H9 (cell line): ENCODE results near the gene DCDC2. TPM values are rescaled to one million over a fixed set of nuclear protein-coding genes. Genes with fewer than 3 reads are reported as not detected.

ENCODE experiments used
- DNase-seq: peaks from one replicate; pipeline ENCODE4 v3.0.0-alpha.2; 2017
- H2AFZ ChIP-seq: one replicate; pipeline ENCODE4 v1.6.1; 2013; ENCODE audit warnings: mild to moderate bottlenecking, low read length, control low read depth, moderate library complexity
- H2AK5ac ChIP-seq: 2 replicates; pipeline ENCODE4 v1.6.1; 2013; ENCODE audit warnings: low read length, control low read depth, mixed read lengths; ENCODE audit not compliant: insufficient read length
- H2BK120ac ChIP-seq: one replicate; pipeline ENCODE4 v1.6.1; 2013; ENCODE audit warnings: low read depth, mild to moderate bottlenecking, low read length, control low read depth, inconsistent platforms; ENCODE audit not compliant: poor library complexity, severe bottlenecking
- H2BK12ac ChIP-seq: 2 replicates; pipeline ENCODE4 v1.6.1; 2013; ENCODE audit warnings: low read length, control low read depth, mixed read lengths, low read depth; ENCODE audit not compliant: insufficient read length
- H2BK15ac ChIP-seq: 2 replicates; pipeline ENCODE4 v1.6.1; 2013; ENCODE audit warnings: low read depth, low read length, control low read depth
- H2BK20ac ChIP-seq: one replicate; pipeline ENCODE4 v1.6.1; 2013; ENCODE audit warnings: low read depth, mild to moderate bottlenecking, low read length, control low read depth, inconsistent platforms; ENCODE audit not compliant: poor library complexity, severe bottlenecking
- H2BK5ac ChIP-seq: 2 replicates; pipeline ENCODE4 v1.6.1; 2013; ENCODE audit warnings: low read length, control low read depth, mixed read lengths; ENCODE audit not compliant: insufficient read length
- H3K14ac ChIP-seq: 2 replicates; pipeline ENCODE4 v1.6.1; 2013; ENCODE audit warnings: low read length, control low read depth; ENCODE audit not compliant: insufficient read depth
- H3K18ac ChIP-seq: 2 replicates; pipeline ENCODE4 v1.6.1; 2013; ENCODE audit warnings: low read depth, mild to moderate bottlenecking, mixed read lengths, low read length, control low read depth; ENCODE audit not compliant: insufficient read length
- H3K23ac ChIP-seq: 2 replicates; pipeline ENCODE4 v1.6.1; 2013; ENCODE audit warnings: low read length, control low read depth, mixed read lengths, low read depth; ENCODE audit not compliant: insufficient read length
- H3K23me2 ChIP-seq: 2 replicates; pipeline ENCODE4 v1.6.1; 2013; ENCODE audit warnings: low read depth, mild to moderate bottlenecking, mixed read lengths, low read length, control low read depth; ENCODE audit not compliant: insufficient read length, poor library complexity, severe bottlenecking
- H3K27ac ChIP-seq: 2 replicates; pipeline ENCODE4 v1.5.1; 2013; ENCODE audit warnings: low read length, control low read depth, mixed read lengths, low read depth; ENCODE audit not compliant: insufficient read length
- H3K27me3 ChIP-seq: 2 replicates; pipeline ENCODE4 v1.6.1; 2013; ENCODE audit warnings: low read length, control low read depth, inconsistent platforms; ENCODE audit not compliant: insufficient read depth
- H3K4ac ChIP-seq: 2 replicates; pipeline ENCODE4 v1.6.1; 2013; ENCODE audit warnings: low read depth, mild to moderate bottlenecking, control low read depth, inconsistent platforms, low read length, moderate library complexity
- H3K4me1 ChIP-seq: 2 replicates; pipeline ENCODE4 v1.6.1; 2013; ENCODE audit warnings: low read length, control low read depth, inconsistent platforms; ENCODE audit not compliant: insufficient read depth
- H3K4me2 ChIP-seq: 2 replicates; pipeline ENCODE4 v1.6.1; 2013; ENCODE audit warnings: low read length, control low read depth, mixed read lengths; ENCODE audit not compliant: insufficient read length, insufficient read depth
- H3K56ac ChIP-seq: 2 replicates; pipeline ENCODE4 v1.6.1; 2013; ENCODE audit warnings: low read depth, mild to moderate bottlenecking, mixed read lengths, low read length, control low read depth; ENCODE audit not compliant: insufficient read length
- H3K79me1 ChIP-seq: 2 replicates; pipeline ENCODE4 v1.6.1; 2013; ENCODE audit warnings: low read depth, mild to moderate bottlenecking, moderate library complexity, low read length, control low read depth, inconsistent platforms; ENCODE audit not compliant: insufficient read depth, poor library complexity, severe bottlenecking
- H3K79me2 ChIP-seq: 2 replicates; pipeline ENCODE4 v1.6.1; 2013; ENCODE audit warnings: low read length, control low read depth, inconsistent platforms; ENCODE audit not compliant: insufficient read depth
- H3K9ac ChIP-seq: 2 replicates; pipeline ENCODE4 v1.6.1; 2013; ENCODE audit warnings: low read length, control low read depth, mixed read lengths; ENCODE audit not compliant: insufficient read length; ENCODE audit errors: extremely low read depth
- H3K9me3 ChIP-seq: one replicate; pipeline ENCODE4 v1.6.1; 2013; ENCODE audit warnings: low read depth, low read length, inconsistent platforms; ENCODE audit not compliant: control insufficient read depth
- H3T11ph ChIP-seq: one replicate; pipeline ENCODE4 v1.6.1; 2013; ENCODE audit warnings: mild to moderate bottlenecking, low read length, control low read depth, inconsistent platforms
- H4K20me1 ChIP-seq: one replicate; pipeline ENCODE4 v1.6.1; 2013; ENCODE audit not compliant: control insufficient read depth, insufficient read length, insufficient read depth
- H4K5ac ChIP-seq: 2 replicates; pipeline ENCODE4 v1.6.1; 2013; ENCODE audit warnings: low read depth, mild to moderate bottlenecking, mixed read lengths, low read length, control low read depth; ENCODE audit not compliant: insufficient read length
- H4K8ac ChIP-seq: replicated peaks from 2 replicates; pipeline ENCODE4 v1.6.1; 2013; ENCODE audit warnings: low read length, control low read depth, mixed read lengths, low read depth; ENCODE audit not compliant: insufficient read length
- H4K91ac ChIP-seq: 2 replicates; pipeline ENCODE4 v1.6.1; 2013; ENCODE audit warnings: low read depth, mild to moderate bottlenecking, moderate library complexity, mixed read lengths, low read length, control low read depth; ENCODE audit not compliant: insufficient read length
- H3K27ac Mint-ChIP-seq, 3 experiments: 2 replicates in 2 of 3; 3 replicates in 1 of 3; pipeline ENCODE4 v1.8.0; 2020 to 2021; ENCODE audit warnings: mixed read lengths in 3 of 3, mild to moderate bottlenecking in 1 of 3, moderate library complexity in 1 of 3
- H3K27me3 Mint-ChIP-seq: 2 replicates; pipeline ENCODE4 v1.8.0; 2021; ENCODE audit warnings: low read depth, mild to moderate bottlenecking, moderate library complexity, mixed read lengths
- H3K36me3 Mint-ChIP-seq, 3 experiments: 2 replicates in 2 of 3; 3 replicates in 1 of 3; pipeline ENCODE4 v1.8.0; 2020 to 2021; ENCODE audit warnings: low read depth in 3 of 3, mixed read lengths in 3 of 3; ENCODE audit not compliant: insufficient read depth in 1 of 3
- H3K4me1 Mint-ChIP-seq, 2 experiments: 2 replicates each; pipeline ENCODE4 v1.8.0; 2020; ENCODE audit warnings: mixed read lengths in 2 of 2
- H3K4me3 Mint-ChIP-seq, 2 experiments: 2 replicates in 1 of 2; 3 replicates in 1 of 2; pipeline ENCODE4 v1.8.0; 2020 to 2021; ENCODE audit warnings: mild to moderate bottlenecking in 2 of 2, mixed read lengths in 2 of 2, moderate library complexity in 1 of 2
- H3K9me3 Mint-ChIP-seq, 2 experiments: 2 replicates in 1 of 2; 3 replicates in 1 of 2; pipeline ENCODE4 v1.8.0; 2020; ENCODE audit warnings: mild to moderate bottlenecking in 2 of 2, mixed read lengths in 2 of 2, moderate library complexity in 1 of 2
- WGBS: extraction: QIAGEN DNeasy Blood & Tissue Kit; methylation state at CpG from one replicate; pipeline ENCODE4 v1.1.7; 2013; ENCODE audit warnings: missing lambda C conversion rate, low lambda C conversion rate, mixed read lengths; ENCODE audit not compliant: insufficient read length; ENCODE audit errors: extremely low coverage; 5-methylcytosine and 5-hydroxymethylcytosine counted together
- total RNA-seq: library from RNA; stranded (reverse); gene quantifications from 2 replicates; pipeline ENCODE4 v1.2.1, GENCODE V29; 2021
- TF ChIP-seq, protein P1 (sequence below): fragments of 200-600 bp; sonication (generic); conservative IDR thresholded peaks from 3 replicates; pipeline ENCODE4 v1.8.0; 2021; ENCODE audit warnings: antibody characterized with exemption, mild to moderate bottlenecking

DCDC2 gene
- total RNA-seq, 1 experiment from 2014 or later: 0.59 TPM

DNA sequence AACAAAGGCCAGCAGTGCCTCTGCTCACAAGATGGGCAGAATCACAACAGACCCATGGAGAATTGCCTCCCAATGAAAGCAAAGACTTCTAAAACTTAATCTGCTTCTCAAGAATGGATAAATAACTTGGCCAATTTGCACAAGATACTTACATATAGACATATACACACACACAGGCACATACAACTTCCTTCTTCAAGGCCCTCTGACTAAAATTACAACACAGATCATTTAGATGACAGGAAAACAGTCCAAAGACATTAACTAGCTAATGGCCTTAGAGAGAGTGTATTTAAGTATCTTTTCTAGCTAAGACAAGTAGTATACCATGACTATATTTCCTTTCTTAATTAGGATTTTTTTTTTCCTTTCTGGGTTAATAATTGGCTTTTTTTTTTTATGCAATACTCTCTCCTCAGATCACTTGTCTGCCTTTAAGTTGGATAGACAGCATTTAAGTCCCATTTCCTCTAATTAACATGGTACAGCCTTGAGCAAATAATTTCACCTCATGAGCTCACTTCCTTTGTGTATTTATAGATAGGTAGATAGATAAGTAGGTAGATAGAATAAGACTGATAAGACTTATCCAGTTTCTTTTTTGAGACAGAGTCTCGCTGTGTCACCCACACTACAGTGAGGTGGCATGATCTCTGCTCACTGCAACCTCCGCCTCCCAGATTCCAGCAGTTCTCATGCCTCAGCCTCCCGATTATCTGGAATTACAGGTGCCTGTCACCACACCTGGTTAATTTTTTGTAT, 161.8 kb downstream of the DCDC2 start:
- H4K5ac ChIP-seq: no peak overlapping the region
- no peak overlapping the region for H3K18ac ChIP-seq
- no peak overlapping the region for H4K8ac ChIP-seq
- H2BK12ac ChIP-seq: no peak overlapping the region
- H2AK5ac ChIP-seq: no peak overlapping the region
- no peaks in the 10 kb centered on the region for H3K79me1 ChIP-seq
- no peaks in the 10 kb centered on the region for H3K79me2 ChIP-seq
- TF ChIP-seq, protein P1, sequence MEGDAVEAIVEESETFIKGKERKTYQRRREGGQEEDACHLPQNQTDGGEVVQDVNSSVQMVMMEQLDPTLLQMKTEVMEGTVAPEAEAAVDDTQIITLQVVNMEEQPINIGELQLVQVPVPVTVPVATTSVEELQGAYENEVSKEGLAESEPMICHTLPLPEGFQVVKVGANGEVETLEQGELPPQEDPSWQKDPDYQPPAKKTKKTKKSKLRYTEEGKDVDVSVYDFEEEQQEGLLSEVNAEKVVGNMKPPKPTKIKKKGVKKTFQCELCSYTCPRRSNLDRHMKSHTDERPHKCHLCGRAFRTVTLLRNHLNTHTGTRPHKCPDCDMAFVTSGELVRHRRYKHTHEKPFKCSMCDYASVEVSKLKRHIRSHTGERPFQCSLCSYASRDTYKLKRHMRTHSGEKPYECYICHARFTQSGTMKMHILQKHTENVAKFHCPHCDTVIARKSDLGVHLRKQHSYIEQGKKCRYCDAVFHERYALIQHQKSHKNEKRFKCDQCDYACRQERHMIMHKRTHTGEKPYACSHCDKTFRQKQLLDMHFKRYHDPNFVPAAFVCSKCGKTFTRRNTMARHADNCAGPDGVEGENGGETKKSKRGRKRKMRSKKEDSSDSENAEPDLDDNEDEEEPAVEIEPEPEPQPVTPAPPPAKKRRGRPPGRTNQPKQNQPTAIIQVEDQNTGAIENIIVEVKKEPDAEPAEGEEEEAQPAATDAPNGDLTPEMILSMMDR: no peak
- no peaks in the 10 kb centered on the region for H4K20me1 ChIP-seq
- no peak overlapping the region for H3K4me2 ChIP-seq
- no peak overlapping the region for H3K9ac ChIP-seq
- no peak overlapping the region for H2BK5ac ChIP-seq
- no peaks in the 10 kb centered on the region for H3K23me2 ChIP-seq
- H2BK20ac ChIP-seq: no peak overlapping the region
- H3K36me3 Mint-ChIP-seq: peaks cover 0 to 13% (median 0%) of the 10 kb centered on the region in 3 experiments; a peak in 2 of 7 replicates
- no peak overlapping the region for H3K4ac ChIP-seq
- H2BK120ac ChIP-seq: no peak overlapping the region
- no peak overlapping the region for H2AFZ ChIP-seq
- H3K4me1 Mint-ChIP-seq: no peaks in the 10 kb centered on the region
- no peak overlapping the region for H3T11ph ChIP-seq
- H3K9me3 ChIP-seq: no peaks in the 10 kb centered on the region
- H3K23ac ChIP-seq: no peak overlapping the region
- H3K56ac ChIP-seq: no peak overlapping the region
- no peaks in the 10 kb centered on the region for H3K27me3 ChIP-seq
- no peak overlapping the region for H3K27ac ChIP-seq
- no peak overlapping the region for H2BK15ac ChIP-seq
- H4K91ac ChIP-seq: no peak overlapping the region
- no CpG with 5 or more reads among the region's 3 CpGs for WGBS
- H3K4me1 ChIP-seq: no peaks in the 10 kb centered on the region
- H3K9me3 Mint-ChIP-seq: peaks cover 5 to 10% of the 10 kb centered on the region in 2 experiments; a peak in 4 of 5 replicates
- peak overlapping the region in 1 of 3 experiments; percentile 57; a peak in 1 of 7 replicates for H3K27ac Mint-ChIP-seq
- no peak overlapping the region for H3K14ac ChIP-seq
- DNase-seq: no peak
- H3K4me3 Mint-ChIP-seq: no peak overlapping the region
- H3K27me3 Mint-ChIP-seq: no peaks in the 10 kb centered on the region; the same call in 1 of the 2 replicates
